HEK293 (cell line): Measurements from ENCODE around the gene AKAP12.

Experiments used
- CTCF ChIA-PET: fragments of 350-600 bp; formaldehyde crosslinking; extraction: SDS; loops from one replicate; lab custom pipeline; 2021; ENCODE audit warnings: antibody characterized with exemption; lab: Yijun Ruan, JAX
- POLR2A ChIA-PET: fragments of 300-600 bp; formaldehyde crosslinking; extraction: SDS; loops from one replicate; lab custom pipeline; 2020; ENCODE audit warnings: antibody characterized with exemption, inconsistent platforms; lab: Yijun Ruan, JAX
- H3K27ac ChIP-seq: fragments of 200-500 bp; sonication (Bioruptor generic); 2 replicates; pipeline ENCODE4 v1.5.1; 2014; ENCODE audit warnings: low read depth, low read length, control low read depth, inconsistent platforms; ENCODE audit errors: extremely low read depth
- H3K36me3 ChIP-seq, 2 experiments: fragments of 200-500 bp in 1 of 2; sonication (Bioruptor generic) in 1 of 2; 1 replicate in 1 of 2; 2 replicates in 1 of 2; pipeline ENCODE4 v1.5.1; 2014 to 2017; ENCODE audit warnings: inconsistent platforms in 2 of 2, low read length in 2 of 2; ENCODE audit not compliant: control insufficient read depth in 2 of 2, insufficient read depth in 1 of 2
- H3K4me1 ChIP-seq: fragments of 200-500 bp; sonication (Bioruptor generic); 2 replicates; pipeline ENCODE4 v1.5.1; 2014; ENCODE audit warnings: mild to moderate bottlenecking, low read length, inconsistent platforms; ENCODE audit not compliant: control insufficient read depth, insufficient read depth
- H3K4me3 ChIP-seq: 2 replicates; pipeline ENCODE4 v1.5.1; 2011; ENCODE audit warnings: low read depth, mild to moderate bottlenecking, control low read depth, low read length, moderate library complexity
- H3K9me3 ChIP-seq: fragments of 200-500 bp; sonication (Bioruptor generic); 2 replicates; pipeline ENCODE4 v1.5.1; 2014; ENCODE audit warnings: low read depth, low read length, inconsistent platforms; ENCODE audit not compliant: control insufficient read depth, insufficient read depth
- ATF2 ChIP-seq: fragments of 450-650 bp; formaldehyde crosslinking; IDR thresholded peaks from 2 replicates; pipeline ENCODE4 v1.5.1; 2016; ENCODE audit warnings: missing biosample characterization, missing genetic modification characterization, low read depth
- EGR2 ChIP-seq: fragments of 450-650 bp; formaldehyde crosslinking; IDR thresholded peaks from 2 replicates; pipeline ENCODE4 v1.5.1; 2016; ENCODE audit warnings: low read depth, missing biosample characterization, missing genetic modification characterization
- FEZF1 ChIP-seq: fragments of 450-650 bp; formaldehyde crosslinking; IDR thresholded peaks from 2 replicates; pipeline ENCODE4 v1.5.1; 2016; ENCODE audit warnings: missing biosample characterization, missing genetic modification characterization
- KLF16 ChIP-seq: fragments of 450-650 bp; formaldehyde crosslinking; IDR thresholded peaks from 2 replicates; pipeline ENCODE4 v1.5.1; 2017; ENCODE audit warnings: missing biosample characterization, missing genetic modification characterization
- MYNN ChIP-seq: fragments of 450-650 bp; formaldehyde crosslinking; IDR thresholded peaks from 2 replicates; pipeline ENCODE4 v1.5.1; 2016; ENCODE audit warnings: missing biosample characterization, missing genetic modification characterization, borderline replicate concordance
- PRDM4 ChIP-seq: fragments of 450-650 bp; formaldehyde crosslinking; IDR thresholded peaks from 2 replicates; pipeline ENCODE4 v1.5.1; 2017; ENCODE audit warnings: missing biosample characterization, missing genetic modification characterization
- ZBTB1 ChIP-seq: fragments of 450-650 bp; formaldehyde crosslinking; IDR thresholded peaks from 2 replicates; pipeline ENCODE4 v1.5.1; 2016; ENCODE audit warnings: missing biosample characterization, missing genetic modification characterization
- ZFP41 ChIP-seq: fragments of 450-650 bp; formaldehyde crosslinking; IDR thresholded peaks from 2 replicates; pipeline ENCODE4 v1.5.1; 2016; ENCODE audit warnings: missing biosample characterization, missing genetic modification characterization, borderline replicate concordance
- ZNF302 ChIP-seq: fragments of 450-650 bp; formaldehyde crosslinking; IDR thresholded peaks from 2 replicates; pipeline ENCODE4 v1.5.1; 2016; ENCODE audit warnings: missing biosample characterization, missing genetic modification characterization, low read depth
- ZNF354C ChIP-seq: fragments of 450-650 bp; formaldehyde crosslinking; IDR thresholded peaks from 2 replicates; pipeline ENCODE4 v1.5.1; 2016; ENCODE audit warnings: missing biosample characterization, missing genetic modification characterization, low read depth, borderline replicate concordance
- ZNF394 ChIP-seq: fragments of 450-650 bp; formaldehyde crosslinking; IDR thresholded peaks from 2 replicates; pipeline ENCODE4 v1.5.1; 2016; ENCODE audit warnings: missing biosample characterization, missing genetic modification characterization, mild to moderate bottlenecking, moderate library complexity, borderline replicate concordance
- ZNF416 ChIP-seq: fragments of 450-650 bp; formaldehyde crosslinking; IDR thresholded peaks from 2 replicates; pipeline ENCODE4 v1.5.1; 2016; ENCODE audit warnings: missing biosample characterization, missing genetic modification characterization
- ZNF423 ChIP-seq: fragments of 450-650 bp; formaldehyde crosslinking; IDR thresholded peaks from 2 replicates; pipeline ENCODE4 v1.5.1; 2016; ENCODE audit warnings: missing biosample characterization, missing genetic modification characterization
- ZNF514 ChIP-seq: fragments of 450-650 bp; formaldehyde crosslinking; IDR thresholded peaks from 2 replicates; pipeline ENCODE4 v1.5.1; 2016; ENCODE audit warnings: missing biosample characterization, missing genetic modification characterization
- ZNF837 ChIP-seq: fragments of 450-650 bp; formaldehyde crosslinking; IDR thresholded peaks from 2 replicates; pipeline ENCODE4 v1.5.1; 2016; ENCODE audit warnings: missing biosample characterization, missing genetic modification characterization
- TF ChIP-seq, protein P1 (sequence below): fragments of 450-650 bp; formaldehyde crosslinking; conservative IDR thresholded peaks from 2 replicates; pipeline ENCODE4 v1.5.1; 2016; ENCODE audit warnings: low read depth, missing biosample characterization, missing genetic modification characterization
- TF ChIP-seq, protein P2 (sequence below): fragments of 450-650 bp; formaldehyde crosslinking; IDR thresholded peaks from 2 replicates; pipeline ENCODE4 v1.5.1; 2016; ENCODE audit warnings: missing biosample characterization, missing genetic modification characterization
- TF ChIP-seq, protein P3 (sequence below): IDR thresholded peaks from 2 replicates; pipeline ENCODE4 v1.6.1; 2011; ENCODE audit warnings: mild to moderate bottlenecking, low read depth, low read length, borderline replicate concordance
- TF ChIP-seq, protein P4 (sequence below): fragments of 450-650 bp; formaldehyde crosslinking; IDR thresholded peaks from 2 replicates; pipeline ENCODE4 v1.5.1; 2016; ENCODE audit warnings: missing biosample characterization, missing genetic modification characterization
- TF ChIP-seq, protein P5 (sequence below): fragments of 450-650 bp; formaldehyde crosslinking; IDR thresholded peaks from 2 replicates; pipeline ENCODE4; 2016; ENCODE audit warnings: missing biosample characterization, missing genetic modification characterization

Gene AKAP12

GRCh38 chr6:151229401-151230276 lies 10.1 kb upstream of the AKAP12 start:
- Histone ChIP-seq H3K36me3 (no peaks in the 10 kb centered on the region), H3K9me3 (no peaks in the 10 kb centered on the region), H3K4me1 (no peaks in the 10 kb centered on the region), H3K4me3 (no peak overlapping the region), H3K27ac (no peak overlapping the region)
- ChIA-PET POLR2A (no interaction called here), CTCF (interaction anchor here (0.6 to 1.4 kb wide), 3 partner anchors 94 to 215 kb away, joined by 4 to 5 read pairs (median 4); no protein-coding TSS in a partner anchor)
- no peak for TF ChIP-seq MYNN (tag by site-specific recombination)
- TF ChIP-seq, protein P1, sequence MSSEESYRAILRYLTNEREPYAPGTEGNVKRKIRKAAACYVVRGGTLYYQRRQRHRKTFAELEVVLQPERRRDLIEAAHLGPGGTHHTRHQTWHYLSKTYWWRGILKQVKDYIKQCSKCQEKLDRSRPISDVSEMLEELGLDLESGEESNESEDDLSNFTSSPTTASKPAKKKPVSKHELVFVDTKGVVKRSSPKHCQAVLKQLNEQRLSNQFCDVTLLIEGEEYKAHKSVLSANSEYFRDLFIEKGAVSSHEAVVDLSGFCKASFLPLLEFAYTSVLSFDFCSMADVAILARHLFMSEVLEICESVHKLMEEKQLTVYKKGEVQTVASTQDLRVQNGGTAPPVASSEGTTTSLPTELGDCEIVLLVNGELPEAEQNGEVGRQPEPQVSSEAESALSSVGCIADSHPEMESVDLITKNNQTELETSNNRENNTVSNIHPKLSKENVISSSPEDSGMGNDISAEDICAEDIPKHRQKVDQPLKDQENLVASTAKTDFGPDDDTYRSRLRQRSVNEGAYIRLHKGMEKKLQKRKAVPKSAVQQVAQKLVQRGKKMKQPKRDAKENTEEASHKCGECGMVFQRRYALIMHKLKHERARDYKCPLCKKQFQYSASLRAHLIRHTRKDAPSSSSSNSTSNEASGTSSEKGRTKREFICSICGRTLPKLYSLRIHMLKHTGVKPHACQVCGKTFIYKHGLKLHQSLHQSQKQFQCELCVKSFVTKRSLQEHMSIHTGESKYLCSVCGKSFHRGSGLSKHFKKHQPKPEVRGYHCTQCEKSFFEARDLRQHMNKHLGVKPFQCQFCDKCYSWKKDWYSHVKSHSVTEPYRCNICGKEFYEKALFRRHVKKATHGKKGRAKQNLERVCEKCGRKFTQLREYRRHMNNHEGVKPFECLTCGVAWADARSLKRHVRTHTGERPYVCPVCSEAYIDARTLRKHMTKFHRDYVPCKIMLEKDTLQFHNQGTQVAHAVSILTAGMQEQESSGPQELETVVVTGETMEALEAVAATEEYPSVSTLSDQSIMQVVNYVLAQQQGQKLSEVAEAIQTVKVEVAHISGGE = no peak
- TF ChIP-seq ZNF302 (tag by site-specific recombination) = no peak
- no peak for TF ChIP-seq EGR2 (tag by site-specific recombination)
- no peak for TF ChIP-seq FEZF1 (tag by site-specific recombination)
- TF ChIP-seq, protein P2, sequence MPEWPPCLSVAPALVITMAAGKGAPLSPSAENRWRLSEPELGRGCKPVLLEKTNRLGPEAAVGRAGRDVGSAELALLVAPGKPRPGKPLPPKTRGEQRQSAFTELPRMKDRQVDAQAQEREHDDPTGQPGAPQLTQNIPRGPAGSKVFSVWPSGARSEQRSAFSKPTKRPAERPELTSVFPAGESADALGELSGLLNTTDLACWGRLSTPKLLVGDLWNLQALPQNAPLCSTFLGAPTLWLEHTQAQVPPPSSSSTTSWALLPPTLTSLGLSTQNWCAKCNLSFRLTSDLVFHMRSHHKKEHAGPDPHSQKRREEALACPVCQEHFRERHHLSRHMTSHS (tag by site-specific recombination) = no peak

DNA sequence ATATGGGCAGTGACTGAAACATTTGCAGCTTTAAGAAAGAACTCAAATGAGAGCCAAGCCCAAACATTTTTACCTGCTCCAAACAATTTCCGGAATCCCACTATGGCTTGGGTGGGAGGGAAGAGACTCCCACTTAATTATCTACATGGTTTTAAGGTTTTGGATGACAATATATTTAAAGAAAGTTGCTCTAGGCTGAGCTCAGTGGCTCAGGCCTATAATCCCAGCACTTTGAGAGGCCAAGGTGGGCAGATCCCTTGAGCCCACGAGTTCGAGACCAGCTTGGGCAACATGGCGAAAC lies 9.5 kb upstream of the AKAP12 start:
- POLR2A ChIA-PET = no interaction called here
- H3K27ac ChIP-seq = no peak overlapping the region
- H3K4me3 ChIP-seq = no peak overlapping the region
- TF ChIP-seq ZFP41 (no peak), ZNF416 (no peak), ZNF423 (tag by site-specific recombination) (no peak), ZNF354C (tag by site-specific recombination) (no peak), PRDM4 (tag by site-specific recombination) (no peak), ZBTB1 (tag by site-specific recombination) (no peak), FEZF1 (tag by site-specific recombination) (no peak), ZNF837 (tag by site-specific recombination) (no peak), KLF16 (tag by site-specific recombination) (no peak), ATF2 (tag by site-specific recombination) (no peak), ZNF394 (tag by site-specific recombination) (no peak), ZNF514 (tag by site-specific recombination) (no peak)
- TF ChIP-seq, protein P3, sequence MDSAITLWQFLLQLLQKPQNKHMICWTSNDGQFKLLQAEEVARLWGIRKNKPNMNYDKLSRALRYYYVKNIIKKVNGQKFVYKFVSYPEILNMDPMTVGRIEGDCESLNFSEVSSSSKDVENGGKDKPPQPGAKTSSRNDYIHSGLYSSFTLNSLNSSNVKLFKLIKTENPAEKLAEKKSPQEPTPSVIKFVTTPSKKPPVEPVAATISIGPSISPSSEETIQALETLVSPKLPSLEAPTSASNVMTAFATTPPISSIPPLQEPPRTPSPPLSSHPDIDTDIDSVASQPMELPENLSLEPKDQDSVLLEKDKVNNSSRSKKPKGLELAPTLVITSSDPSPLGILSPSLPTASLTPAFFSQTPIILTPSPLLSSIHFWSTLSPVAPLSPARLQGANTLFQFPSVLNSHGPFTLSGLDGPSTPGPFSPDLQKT = no peak
- TF ChIP-seq, protein P4, sequence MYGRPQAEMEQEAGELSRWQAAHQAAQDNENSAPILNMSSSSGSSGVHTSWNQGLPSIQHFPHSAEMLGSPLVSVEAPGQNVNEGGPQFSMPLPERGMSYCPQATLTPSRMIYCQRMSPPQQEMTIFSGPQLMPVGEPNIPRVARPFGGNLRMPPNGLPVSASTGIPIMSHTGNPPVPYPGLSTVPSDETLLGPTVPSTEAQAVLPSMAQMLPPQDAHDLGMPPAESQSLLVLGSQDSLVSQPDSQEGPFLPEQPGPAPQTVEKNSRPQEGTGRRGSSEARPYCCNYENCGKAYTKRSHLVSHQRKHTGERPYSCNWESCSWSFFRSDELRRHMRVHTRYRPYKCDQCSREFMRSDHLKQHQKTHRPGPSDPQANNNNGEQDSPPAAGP (tag by site-specific recombination) = no peak
- TF ChIP-seq, protein P5, sequence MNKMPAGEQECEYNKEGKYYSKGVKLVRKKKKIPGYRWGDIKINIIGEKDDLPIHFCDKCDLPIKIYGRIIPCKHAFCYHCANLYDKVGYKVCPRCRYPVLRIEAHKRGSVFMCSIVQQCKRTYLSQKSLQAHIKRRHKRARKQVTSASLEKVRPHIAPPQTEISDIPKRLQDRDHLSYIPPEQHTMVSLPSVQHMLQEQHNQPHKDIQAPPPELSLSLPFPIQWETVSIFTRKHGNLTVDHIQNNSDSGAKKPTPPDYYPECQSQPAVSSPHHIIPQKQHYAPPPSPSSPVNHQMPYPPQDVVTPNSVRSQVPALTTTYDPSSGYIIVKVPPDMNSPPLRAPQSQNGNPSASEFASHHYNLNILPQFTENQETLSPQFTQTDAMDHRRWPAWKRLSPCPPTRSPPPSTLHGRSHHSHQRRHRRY (tag by site-specific recombination) = no peak
- TF ChIP-seq, all 188 proteins: peak for 0
- CTCF ChIA-PET = interaction anchor here (1.3 kb wide), 2 partner anchors 12 to 216 kb away, joined by 3 to 4 read pairs; no protein-coding TSS in a partner anchor
- no peaks in the 10 kb centered on the region for H3K4me1 ChIP-seq
- no peaks in the 10 kb centered on the region for H3K9me3 ChIP-seq
- H3K36me3 ChIP-seq = no peaks in the 10 kb centered on the region
